Endothelial cell of umbilical vein (primary cell): ENCODE measurements around the gene PEMT. TPM values are rescaled to one million over a fixed set of nuclear protein-coding genes. Genes with fewer than 3 reads are reported as not detected.

ENCODE experiments used
- BruUV-seq: library from RNA; stranded (reverse); fragments of 400-500 nt; replicated peaks from 2 replicates; lab custom pipeline; 2021; lab: Mats Ljungman, UMichigan
- CTCF ChIA-PET: fragments of 300-600, 350-600 bp; sonication (Branson Sonifier 250); formaldehyde crosslinking; loops from one replicate; lab custom pipeline; 2021; ENCODE audit warnings: antibody characterized with exemption, inconsistent platforms; lab: Charles Lee
- POLR2A ChIA-PET: fragments of 300-600, 350-600 bp; sonication (Branson Sonifier 250); formaldehyde crosslinking; loops from one replicate; lab custom pipeline; 2021; ENCODE audit warnings: antibody characterized with exemption, inconsistent platforms; lab: Charles Lee
- DNase-seq: peaks from one replicate; pipeline ENCODE4 v3.0.0-alpha.2; 2011; ENCODE audit warnings: low read depth, low spot score
- FAIRE-seq: peaks from 2 replicates; lab custom pipeline; 2011; peaks lifted over from hg19 to GRCh38; lab: Jason Lieb, UNC
- H2AFZ ChIP-seq: 2 replicates; pipeline ENCODE4 v1.6.0; 2012; ENCODE audit warnings: low read depth, low read length, control low read depth, inconsistent platforms
- H3K27ac ChIP-seq: 2 replicates; pipeline ENCODE4 v1.5.1; 2011; ENCODE audit warnings: low read depth, mild to moderate bottlenecking, control low read depth, low read length, moderate library complexity; ENCODE audit not compliant: insufficient read depth
- H3K27me3 ChIP-seq, 2 experiments: 2 replicates each; pipeline versions ENCODE4 v1.6.0 to v1.6.1; 2011; ENCODE audit warnings: low read length in 2 of 2, mixed read lengths in 1 of 2; ENCODE audit not compliant: control insufficient read depth in 2 of 2, insufficient read depth in 2 of 2
- H3K36me3 ChIP-seq, 2 experiments: 2 replicates in 1 of 2; 3 replicates in 1 of 2; pipeline ENCODE4 v1.5.1; 2011; ENCODE audit warnings: low read length in 2 of 2, mild to moderate bottlenecking in 1 of 2, moderate library complexity in 1 of 2; ENCODE audit not compliant: control insufficient read depth in 2 of 2, insufficient read depth in 2 of 2; ENCODE audit errors: extremely low read depth in 1 of 2
- H3K4me1 ChIP-seq: 3 replicates; pipeline ENCODE4 v1.5.1; 2011; ENCODE audit warnings: mild to moderate bottlenecking, low read length; ENCODE audit not compliant: control insufficient read depth, insufficient read depth; ENCODE audit errors: extremely low read depth
- H3K4me2 ChIP-seq: 2 replicates; pipeline ENCODE4 v1.6.1; 2011; ENCODE audit warnings: low read length, control low read depth, mixed read lengths; ENCODE audit not compliant: insufficient read depth
- H3K4me3 ChIP-seq, 3 experiments: fragments of 200-600 bp in 1 of 3; sonication (generic), shearing (Covaris generic) in 1 of 3; replicated peaks in 1 of 3; 2 replicates each; pipeline ENCODE4 v1.5.1; 2011 to 2016; ENCODE audit warnings: control low read depth in 3 of 3, low read length in 3 of 3, mild to moderate bottlenecking in 2 of 3, inconsistent platforms in 1 of 3, low read depth in 1 of 3, moderate library complexity in 1 of 3; ENCODE audit not compliant: insufficient read depth in 1 of 3
- H3K79me2 ChIP-seq: 2 replicates; pipeline ENCODE4 v1.6.0; 2012; ENCODE audit warnings: low read length, inconsistent platforms; ENCODE audit not compliant: control insufficient read depth, insufficient read depth
- H3K9ac ChIP-seq: replicated peaks from 2 replicates; pipeline ENCODE3; 2011; ENCODE audit warnings: low read length, control low read depth; ENCODE audit not compliant: insufficient read depth; ENCODE audit errors: extremely low read depth
- H3K9me1 ChIP-seq: replicated peaks from 3 replicates; pipeline ENCODE4 v1.6.0; 2011; ENCODE audit warnings: mild to moderate bottlenecking, low read length; ENCODE audit not compliant: control insufficient read depth, insufficient read depth; ENCODE audit errors: extremely low read depth
- H3K9me3 ChIP-seq: replicated peaks from 2 replicates; pipeline ENCODE4 v1.5.1; 2012; ENCODE audit warnings: low read length, inconsistent platforms; ENCODE audit not compliant: control insufficient read depth, insufficient read depth
- H4K20me1 ChIP-seq: replicated peaks from 2 replicates; pipeline ENCODE3; 2011; ENCODE audit warnings: mild to moderate bottlenecking, low read length; ENCODE audit not compliant: control insufficient read depth, insufficient read depth; ENCODE audit errors: extremely low read depth
- EZH2 ChIP-seq: IDR thresholded peaks from 2 replicates; pipeline ENCODE4 v1.6.1; 2012; ENCODE audit warnings: borderline replicate concordance, low read depth, mild to moderate bottlenecking, moderate library complexity, low read length, inconsistent platforms; ENCODE audit not compliant: severe bottlenecking
- FOS ChIP-seq: IDR thresholded peaks from 2 replicates; pipeline ENCODE4 v1.6.1; 2011; ENCODE audit warnings: mild to moderate bottlenecking, low read length, moderate library complexity, borderline replicate concordance; ENCODE audit not compliant: insufficient read depth
- GATA2 ChIP-seq: IDR thresholded peaks from 2 replicates; pipeline ENCODE4 v1.7.0; 2011; ENCODE audit warnings: low read depth, mild to moderate bottlenecking, moderate library complexity, mixed read lengths, low read length; ENCODE audit not compliant: insufficient read length, insufficient read depth
- JUN ChIP-seq: IDR thresholded peaks from 2 replicates; pipeline ENCODE4 v1.6.1; 2011; ENCODE audit warnings: borderline replicate concordance, low read depth; ENCODE audit not compliant: insufficient read length, insufficient read depth
- MYC ChIP-seq: IDR thresholded peaks from one replicate; pipeline ENCODE4 v1.6.1; 2011; ENCODE audit warnings: mild to moderate bottlenecking, low read depth, low read length
- POLR2A ChIP-seq: IDR thresholded peaks from 2 replicates; pipeline ENCODE4 v1.6.1; 2012; ENCODE audit warnings: low read depth, mild to moderate bottlenecking, control low read depth, low read length
- POLR2AphosphoS5 ChIP-seq: IDR thresholded peaks from 2 replicates; pipeline ENCODE4 v1.6.1; 2012; ENCODE audit warnings: low read depth, mild to moderate bottlenecking, control low read depth, low read length, moderate library complexity; ENCODE audit not compliant: insufficient read depth
- dilution Hi-C: fragments of 300-500 bp; cut with MboI; formaldehyde crosslinking; loops from one replicate; pipeline ENCODE4 v1.15.0; 2019; ENCODE audit warnings: low sequenced_read_pairs; ENCODE audit not compliant: extremely low pct_ligation_motif_present
- intact Hi-C: fragments of 100-400 bp; cut with micrococcal nuclease; formaldehyde crosslinking; loops from one replicate; pipeline ENCODE4 v1.10.0; 2022
- polyA plus RNA-seq, 4 experiments: library from polyadenylated mRNA; depleted of rRNA in 3 of 4; stranded (reverse) in 3 of 4; unstranded in 1 of 4; fragments of >200 nt; gene quantifications; 2 replicates each; pipeline versions ENCODE4 v1.2.1 to v1.2.3, GENCODE V29; 2011 to 2012; ENCODE audit warnings: missing spikeins in 1 of 4
- total RNA-seq: library from RNA; stranded (reverse); gene quantifications from 2 replicates; pipeline ENCODE4 v1.2.3, GENCODE V29; 2021
- TF ChIP-seq, protein P1 (sequence below): IDR thresholded peaks from 2 replicates; pipeline ENCODE4 v1.6.1; 2011; ENCODE audit not compliant: insufficient read depth, insufficient read length
- TF ChIP-seq, protein P2 (sequence below), 2 donors: IDR thresholded peaks; 1 replicate in 1 of 2; 2 replicates in 1 of 2; pipeline ENCODE4 v1.5.1; 2011; ENCODE audit warnings: low read length in 2 of 2, mild to moderate bottlenecking in 2 of 2, moderate library complexity in 2 of 2, control low read depth in 1 of 2, inconsistent platforms in 1 of 2, low read depth in 1 of 2; ENCODE audit not compliant: insufficient read depth in 1 of 2; ENCODE audit errors: extremely low read depth in 1 of 2

The PEMT gene
- total and polyA plus RNA-seq, 2 donors (not counting 3 experiments of a cell fraction or from before 2014, with no cell fraction given) = 35.1 to 58.4 TPM

DNA sequence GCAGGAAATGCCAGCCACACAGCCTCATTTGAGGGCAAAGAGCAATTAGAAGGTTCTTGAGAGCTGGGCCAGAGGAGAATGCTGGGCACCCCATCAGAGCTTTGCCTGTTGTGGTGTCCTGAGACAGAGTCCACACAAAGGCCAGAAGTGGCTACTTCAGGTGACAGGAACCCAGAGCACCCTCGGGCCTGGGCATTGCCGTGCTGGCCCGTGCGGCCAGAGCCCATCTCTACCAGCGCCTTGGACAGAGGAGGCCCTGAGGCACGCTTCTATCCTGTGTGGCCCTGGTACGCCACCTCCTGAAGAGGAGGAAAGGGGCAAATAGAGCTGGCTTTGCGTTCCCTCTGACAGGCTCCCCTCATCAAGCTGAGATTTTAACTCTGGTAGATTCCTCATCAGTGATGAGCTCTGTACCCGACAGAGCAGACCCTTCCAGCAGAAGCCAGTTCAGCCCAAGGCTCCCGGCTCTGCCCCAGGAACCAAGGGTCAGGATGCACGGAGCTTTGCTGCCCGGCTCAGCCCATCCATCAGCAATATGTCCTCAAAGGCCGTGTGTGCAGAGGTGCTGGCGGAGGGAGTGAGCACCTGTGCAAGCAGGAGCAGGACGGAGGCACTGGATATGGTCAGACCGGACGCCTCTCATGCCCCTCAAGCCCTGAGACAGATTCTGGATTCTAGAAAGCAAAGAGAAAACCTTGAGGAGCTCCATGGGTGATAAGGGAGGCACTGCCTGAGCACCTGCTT, 91.9 kb downstream of the PEMT start:
- Histone ChIP-seq H3K4me3 (no peak overlapping the region), H3K9me1 (no peaks in the 10 kb centered on the region), H3K27me3 (no peaks in the 10 kb centered on the region), H4K20me1 (no peaks in the 10 kb centered on the region), H3K79me2 (no peaks in the 10 kb centered on the region), H2AFZ (no peak overlapping the region), H3K4me2 (no peak overlapping the region), H3K4me1 (peaks cover 10% of the 10 kb centered on the region), H3K36me3 (no peaks in the 10 kb centered on the region), H3K9ac (no peak overlapping the region), H3K27ac (no peak overlapping the region), H3K9me3 (no peaks in the 10 kb centered on the region)
- intact Hi-C loops (loop anchor here (5.0 to 10.0 kb wide), 2 partner anchors 97 to 415 kb away; no protein-coding TSS in a partner anchor), dilution Hi-C loops (no loop called here)
- DNase-seq = no peak
- ChIA-PET CTCF (interaction anchor here (1.0 to 2.4 kb wide), 3 partner anchors 114 to 145 kb away, joined by 3 to 13 read pairs (median 7); no protein-coding TSS in a partner anchor), POLR2A (no interaction called here)
- no peak for TF ChIP-seq FOS
- TF ChIP-seq GATA2 = no peak
- TF ChIP-seq, protein P1, sequence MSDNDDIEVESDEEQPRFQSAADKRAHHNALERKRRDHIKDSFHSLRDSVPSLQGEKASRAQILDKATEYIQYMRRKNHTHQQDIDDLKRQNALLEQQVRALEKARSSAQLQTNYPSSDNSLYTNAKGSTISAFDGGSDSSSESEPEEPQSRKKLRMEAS = no peak
- no peak for TF ChIP-seq JUN
- no peak for TF ChIP-seq POLR2AphosphoS5
- TF ChIP-seq EZH2 = no peak
- TF ChIP-seq MYC = no peak
- no peak for TF ChIP-seq POLR2A
- TF ChIP-seq, protein P2, sequence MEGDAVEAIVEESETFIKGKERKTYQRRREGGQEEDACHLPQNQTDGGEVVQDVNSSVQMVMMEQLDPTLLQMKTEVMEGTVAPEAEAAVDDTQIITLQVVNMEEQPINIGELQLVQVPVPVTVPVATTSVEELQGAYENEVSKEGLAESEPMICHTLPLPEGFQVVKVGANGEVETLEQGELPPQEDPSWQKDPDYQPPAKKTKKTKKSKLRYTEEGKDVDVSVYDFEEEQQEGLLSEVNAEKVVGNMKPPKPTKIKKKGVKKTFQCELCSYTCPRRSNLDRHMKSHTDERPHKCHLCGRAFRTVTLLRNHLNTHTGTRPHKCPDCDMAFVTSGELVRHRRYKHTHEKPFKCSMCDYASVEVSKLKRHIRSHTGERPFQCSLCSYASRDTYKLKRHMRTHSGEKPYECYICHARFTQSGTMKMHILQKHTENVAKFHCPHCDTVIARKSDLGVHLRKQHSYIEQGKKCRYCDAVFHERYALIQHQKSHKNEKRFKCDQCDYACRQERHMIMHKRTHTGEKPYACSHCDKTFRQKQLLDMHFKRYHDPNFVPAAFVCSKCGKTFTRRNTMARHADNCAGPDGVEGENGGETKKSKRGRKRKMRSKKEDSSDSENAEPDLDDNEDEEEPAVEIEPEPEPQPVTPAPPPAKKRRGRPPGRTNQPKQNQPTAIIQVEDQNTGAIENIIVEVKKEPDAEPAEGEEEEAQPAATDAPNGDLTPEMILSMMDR (IDR thresholded peaks at IDR 0.05; ENCODE audit: extremely low read depth in 1 of 2, insufficient read depth in 1 of 2, low read depth in 1 of 2, low read length in 2 of 2) = no peak
- no TSS peak for BruUV-seq
- FAIRE-seq = no peak
